Mucosa of descending colon (tissue), 3 donors: ENCODE measurements around the gene CPNE4. TPM values are rescaled to one million over a fixed set of nuclear protein-coding genes. Genes with fewer than 3 reads are reported as not detected.

Experiments used
- ATAC-seq: fragments of 200-7000 bp; cut with Tn5 transposase; one replicate; pipeline ENCODE4 v1.9.1; 2020; ENCODE audit warnings: mild to moderate bottlenecking, moderate library complexity
- DNase-seq, 3 donors: peaks; one replicate each; pipeline ENCODE4 v3.0.0-alpha.2; 2020
- H3K36me3 ChIP-seq: fragments of 200-600 bp; one replicate; pipeline ENCODE4 v1.8.0; 2021; ENCODE audit warnings: low read depth, mild to moderate bottlenecking
- H3K4me1 ChIP-seq: fragments of 200-600 bp; one replicate; pipeline ENCODE4 v1.8.0; 2021; ENCODE audit warnings: low read depth, mild to moderate bottlenecking
- H3K4me3 ChIP-seq: fragments of 200-600 bp; one replicate; pipeline ENCODE4 v1.8.0; 2021; ENCODE audit warnings: mild to moderate bottlenecking
- H3K9me3 ChIP-seq: fragments of 200-600 bp; one replicate; pipeline ENCODE4 v1.8.0; 2021; ENCODE audit warnings: mild to moderate bottlenecking
- CTCF ChIP-seq: fragments of 200-600 bp; IDR thresholded peaks from one replicate; pipeline ENCODE4 v1.8.0; 2022; ENCODE audit warnings: antibody characterized with exemption, mild to moderate bottlenecking
- intact Hi-C, 2 donors: fragments of 100-400 bp; cut with DNase I in 1 of 2; cut with micrococcal nuclease in 1 of 2; formaldehyde crosslinking; loops; one replicate each; pipeline versions ENCODE4 v1.11.0 to v1.11.1; 2022; cut with DNase I, micrococcal nuclease
- total RNA-seq, 3 donors: library from RNA; stranded (reverse); fragmentation: NEBNext Ultra II Directional in 2 of 3; extraction: Animal tissue kit (Norgen Biotek cat#: 25700) in 2 of 3; gene quantifications; one replicate each; pipeline versions ENCODE4 v1.2.1 to v1.2.4, GENCODE V29; 2021 to 2023
- donor health status: DM: no; HTN: no; CAD: no; lungs with moderate emphysema.
- donor health status: DM: no; HTN: no; CAD: no.
- donor health status: DM: no; HTN: yes; CAD: no.

The CPNE4 gene
- total RNA-seq, 3 donors from 2014 or later = 0.96 to 3.0 (median 1.1) TPM

- ATAC-seq = no peak
- TF ChIP-seq CTCF = no peak
- H3K9me3 ChIP-seq = no peaks in the 10 kb centered on the region
These were observed 186.8 kb downstream of the CPNE4 start for GRCh38 chr3:131847966-131848510.

GRCh38 chr3:131846296-131846924 is 188.4 kb downstream of the CPNE4 start:
- no peaks in the 10 kb centered on the region for H3K9me3 ChIP-seq
- no peak overlapping the region for H3K4me3 ChIP-seq
- no peak for TF ChIP-seq CTCF
- intact Hi-C loops = no loop called here
- ATAC-seq (no peak), DNase-seq (no peak)
- H3K36me3 ChIP-seq = no peaks in the 10 kb centered on the region
- no peaks in the 10 kb centered on the region for H3K4me1 ChIP-seq

More at GRCh38 chr3:131847966-131848510, 186.8 kb downstream of the CPNE4 start:
- H3K4me1 ChIP-seq = no peaks in the 10 kb centered on the region
- H3K36me3 ChIP-seq = no peaks in the 10 kb centered on the region
- no peak overlapping the region for H3K4me3 ChIP-seq
- intact Hi-C loops = no loop called here
- DNase-seq = no peak

GRCh38 chr3:131843174-131843573 is 191.6 kb downstream of the CPNE4 start:
- TF ChIP-seq CTCF = no peak
- intact Hi-C loops = no loop called here
- Histone ChIP-seq H3K4me1 (no peaks in the 10 kb centered on the region), H3K36me3 (no peaks in the 10 kb centered on the region), H3K9me3 (no peaks in the 10 kb centered on the region), H3K4me3 (no peak overlapping the region)
- DNase-seq = no peak
- no peak for ATAC-seq

GRCh38 chr3:131840156-131840797 is 194.5 kb downstream of the CPNE4 start:
- DNase-seq (no peak), ATAC-seq (no peak)
- Histone ChIP-seq H3K4me3 (no peak overlapping the region), H3K9me3 (no peaks in the 10 kb centered on the region), H3K4me1 (no peaks in the 10 kb centered on the region), H3K36me3 (no peaks in the 10 kb centered on the region)
- intact Hi-C loops = no loop called here
- TF ChIP-seq CTCF = no peak

- DNase-seq = no peak
- Histone ChIP-seq H3K9me3 (no peaks in the 10 kb centered on the region), H3K4me1 (no peaks in the 10 kb centered on the region), H3K4me3 (no peak overlapping the region), H3K36me3 (no peaks in the 10 kb centered on the region)
- no peak for TF ChIP-seq CTCF
- ATAC-seq = no peak
- intact Hi-C loops = no loop called here
These were observed 198.9 kb downstream of the CPNE4 start for GRCh38 chr3:131835906-131836305.
